GM18868 (cell line): ENCODE data around the gene C20orf173.
"Not testable (repeated sequence)": the region's sequence is repeated elsewhere in the genome, so short reads cannot be mapped to it uniquely, and the experiment has no call there.

Source experiments
- ATAC-seq: cut with Tn5 transposase; IDR thresholded peaks from one replicate; pipeline ENCODE4 v1.9.1; 2021; ENCODE audit warnings: mild to moderate bottlenecking, moderate library complexity; ENCODE audit not compliant: unreplicated experiment

Gene C20orf173

GRCh38 chr20:35529552-35529951, at the start of gene C20orf173:
Gene C20orf173, minus strand, starts transcription at chr20:35529652. Its CDS starts 279 bp downstream, at chr20:35529373.
- ATAC-seq, result no peak

GRCh38 chr20:35579196-35579595, 49.7 kb upstream of the C20orf173 start:
- ATAC-seq, result no peak

GRCh38 chr20:35578469-35578868, 49.0 kb upstream of the C20orf173 start:
- no peak for ATAC-seq

GRCh38 chr20:35576816-35577215, 47.4 kb upstream of the C20orf173 start:
- ATAC-seq, result no peak

GRCh38 chr20:35575958-35576357, 46.5 kb upstream of the C20orf173 start:
- ATAC-seq, result no peak

GRCh38 chr20:35572838-35573237, 43.4 kb upstream of the C20orf173 start:
- ATAC-seq, result no peak

- no peak for ATAC-seq
Measured at GRCh38 chr20:35571555-35571954, 42.1 kb upstream of the C20orf173 start.

- ATAC-seq, result no peak
Measured at GRCh38 chr20:35568645-35569044, 39.2 kb upstream of the C20orf173 start.

- no peak for ATAC-seq
Measured at GRCh38 chr20:35564905-35565304, 35.5 kb upstream of the C20orf173 start.

GRCh38 chr20:35563834-35564233, 34.4 kb upstream of the C20orf173 start:
- no peak for ATAC-seq

GRCh38 chr20:35562541-35563110, 33.2 kb upstream of the C20orf173 start:
- no peak for ATAC-seq

- no peak for ATAC-seq
Measured at GRCh38 chr20:35561671-35562070, 32.2 kb upstream of the C20orf173 start.

GRCh38 chr20:35561268-35561667, 31.8 kb upstream of the C20orf173 start:
- ATAC-seq, result no peak

GRCh38 chr20:35560541-35560940, 31.1 kb upstream of the C20orf173 start:
- ATAC-seq, result no peak

GRCh38 chr20:35560105-35560511, 30.7 kb upstream of the C20orf173 start:
- no peak for ATAC-seq

GRCh38 chr20:35559042-35559693, 29.7 kb upstream of the C20orf173 start:
- ATAC-seq, result no peak

- ATAC-seq, result no peak
Measured at GRCh38 chr20:35558451-35558850, 29.0 kb upstream of the C20orf173 start.

GRCh38 chr20:35556871-35557270, 27.4 kb upstream of the C20orf173 start:
- ATAC-seq, result no peak

GRCh38 chr20:35555951-35556645, 26.6 kb upstream of the C20orf173 start:
- no peak for ATAC-seq

- ATAC-seq, result not testable (repeated sequence)
Measured at GRCh38 chr20:35555461-35555860, 26.0 kb upstream of the C20orf173 start.

GRCh38 chr20:35552914-35553313, 23.5 kb upstream of the C20orf173 start:
- no peak for ATAC-seq

- no peak for ATAC-seq
Measured at GRCh38 chr20:35551503-35551902, 22.1 kb upstream of the C20orf173 start.
